Esophagus squamous epithelium (tissue), 4 donors: ENCODE measurements around the gene STK26.

Experiments used
- CTCF ChIP-seq, 6 experiments: fragments of 450-650 bp in 4 of 6; fragments of 200-600 bp in 2 of 6; sonication (generic) in 2 of 6; IDR thresholded peaks; one replicate each; pipeline ENCODE4 v1.5.1; 2016 to 2019; ENCODE audit warnings: antibody characterized with exemption in 6 of 6, mild to moderate bottlenecking in 4 of 6, moderate library complexity in 4 of 6
- POLR2A ChIP-seq, 4 donors: fragments of 450-650 bp; IDR thresholded peaks; one replicate each; pipeline ENCODE4 v1.6.1; 2017; ENCODE audit warnings: antibody characterized with exemption in 4 of 4, mild to moderate bottlenecking in 4 of 4, moderate library complexity in 3 of 4

- TF ChIP-seq POLR2A (IDR thresholded peaks at IDR 0.05): no peak
- no peak for TF ChIP-seq CTCF (IDR thresholded peaks at IDR 0.05)
These were observed 92.7 kb downstream of the STK26 start for GRCh38 chrX:132115792-132116191.
